LNCaP clone FGC (cell line): ENCODE data around the gene DCDC2C.

Experiments
- DNase-seq: peaks from one replicate; pipeline ENCODE4 v3.0.0-alpha.2; 2011; ENCODE audit warnings: low read depth
- H3K4me3 ChIP-seq: 2 replicates; pipeline ENCODE4 v1.5.1; 2011; ENCODE audit warnings: mild to moderate bottlenecking, low read depth, low read length, control low read depth
- TF ChIP-seq, protein P1 (sequence below): IDR thresholded peaks from 2 replicates; pipeline ENCODE4 v1.5.1; 2012; ENCODE audit warnings: mild to moderate bottlenecking; ENCODE audit not compliant: control insufficient read depth, insufficient read depth; ENCODE audit errors: extremely low read depth

The DCDC2C gene

DNA sequence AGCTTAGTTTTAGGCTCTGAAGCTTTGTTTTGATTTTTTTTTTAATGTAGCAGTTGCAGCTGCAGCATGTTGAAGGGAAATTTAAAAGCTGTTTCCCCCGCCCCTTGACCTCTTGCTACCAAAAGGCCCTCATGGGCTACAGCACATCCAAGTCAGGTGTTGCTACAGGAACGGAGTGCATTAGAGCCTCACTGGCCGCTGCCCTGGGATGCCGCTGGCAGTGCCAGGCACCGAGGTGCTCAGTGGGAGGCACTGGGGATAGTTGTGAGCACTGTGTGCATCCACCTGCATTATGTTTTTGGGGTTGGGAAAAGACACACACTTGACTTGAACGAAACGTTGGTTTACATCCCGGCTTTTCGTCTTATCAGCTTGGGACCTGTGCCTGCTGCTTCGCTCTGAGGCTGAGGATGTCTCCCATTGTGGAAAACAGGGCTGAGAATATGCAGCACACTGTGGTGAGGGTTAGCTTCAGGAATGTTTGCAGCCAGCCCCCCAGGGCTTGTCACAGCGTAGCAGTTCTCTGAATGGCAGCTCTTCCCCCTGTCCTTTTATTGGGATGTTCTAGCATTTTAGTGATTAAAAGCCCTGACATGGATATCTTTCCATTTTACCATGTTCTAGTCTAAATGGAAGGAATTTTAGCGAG is 24.1 kb downstream of the DCDC2C start:
- TF ChIP-seq, protein P1, sequence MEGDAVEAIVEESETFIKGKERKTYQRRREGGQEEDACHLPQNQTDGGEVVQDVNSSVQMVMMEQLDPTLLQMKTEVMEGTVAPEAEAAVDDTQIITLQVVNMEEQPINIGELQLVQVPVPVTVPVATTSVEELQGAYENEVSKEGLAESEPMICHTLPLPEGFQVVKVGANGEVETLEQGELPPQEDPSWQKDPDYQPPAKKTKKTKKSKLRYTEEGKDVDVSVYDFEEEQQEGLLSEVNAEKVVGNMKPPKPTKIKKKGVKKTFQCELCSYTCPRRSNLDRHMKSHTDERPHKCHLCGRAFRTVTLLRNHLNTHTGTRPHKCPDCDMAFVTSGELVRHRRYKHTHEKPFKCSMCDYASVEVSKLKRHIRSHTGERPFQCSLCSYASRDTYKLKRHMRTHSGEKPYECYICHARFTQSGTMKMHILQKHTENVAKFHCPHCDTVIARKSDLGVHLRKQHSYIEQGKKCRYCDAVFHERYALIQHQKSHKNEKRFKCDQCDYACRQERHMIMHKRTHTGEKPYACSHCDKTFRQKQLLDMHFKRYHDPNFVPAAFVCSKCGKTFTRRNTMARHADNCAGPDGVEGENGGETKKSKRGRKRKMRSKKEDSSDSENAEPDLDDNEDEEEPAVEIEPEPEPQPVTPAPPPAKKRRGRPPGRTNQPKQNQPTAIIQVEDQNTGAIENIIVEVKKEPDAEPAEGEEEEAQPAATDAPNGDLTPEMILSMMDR, result no peak
- H3K4me3 ChIP-seq, result no peak overlapping the region
- no peak for DNase-seq

DNA sequence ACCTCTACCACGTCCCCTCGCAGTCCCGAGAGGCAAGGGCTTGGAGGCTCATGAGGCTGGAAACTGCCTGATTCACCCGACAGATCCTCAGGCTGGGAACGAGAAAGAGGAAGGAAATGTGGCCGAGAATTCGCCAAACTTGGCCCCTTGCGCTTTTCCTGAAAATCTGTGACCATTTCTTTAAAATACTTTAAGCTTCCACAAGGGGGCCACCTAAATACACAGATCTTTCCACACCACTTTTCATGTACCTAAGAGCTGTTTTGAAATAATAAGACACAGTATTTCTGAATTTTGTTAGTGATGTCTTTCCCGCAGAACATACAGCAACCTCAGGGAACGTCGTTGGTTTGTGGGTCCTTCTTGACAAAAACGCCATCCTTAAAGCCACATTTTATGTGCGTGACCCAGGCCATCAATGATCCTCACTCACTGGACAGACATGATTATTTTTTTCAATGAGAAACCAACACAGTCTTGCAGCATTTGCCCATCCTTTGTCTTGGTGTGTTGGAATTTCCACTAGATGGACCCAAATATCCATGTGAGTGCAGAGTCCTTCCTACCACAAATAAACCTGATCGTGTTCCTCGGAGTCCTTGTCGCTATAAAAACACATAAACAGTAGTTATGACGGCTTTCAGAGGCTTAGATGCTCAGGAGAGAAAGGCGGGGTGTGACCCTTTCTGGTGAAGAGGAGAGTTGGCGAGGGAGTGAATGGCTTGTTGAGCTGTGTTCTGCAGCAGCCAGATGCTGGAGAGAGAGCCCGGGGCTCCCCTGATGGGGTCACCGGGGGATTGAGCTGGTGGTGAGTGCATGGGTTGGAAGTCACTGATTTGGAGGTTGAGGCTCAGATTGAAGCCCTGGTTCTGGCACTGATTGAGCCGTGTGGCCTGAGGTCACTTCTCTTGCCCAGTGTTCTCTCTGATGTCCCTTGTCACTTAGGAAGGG is 25.0 kb downstream of the DCDC2C start:
- H3K4me3 ChIP-seq, result no peak overlapping the region
- DNase-seq, result peak; percentile 15
- TF ChIP-seq, protein P1, result peak; percentile 42

DNA sequence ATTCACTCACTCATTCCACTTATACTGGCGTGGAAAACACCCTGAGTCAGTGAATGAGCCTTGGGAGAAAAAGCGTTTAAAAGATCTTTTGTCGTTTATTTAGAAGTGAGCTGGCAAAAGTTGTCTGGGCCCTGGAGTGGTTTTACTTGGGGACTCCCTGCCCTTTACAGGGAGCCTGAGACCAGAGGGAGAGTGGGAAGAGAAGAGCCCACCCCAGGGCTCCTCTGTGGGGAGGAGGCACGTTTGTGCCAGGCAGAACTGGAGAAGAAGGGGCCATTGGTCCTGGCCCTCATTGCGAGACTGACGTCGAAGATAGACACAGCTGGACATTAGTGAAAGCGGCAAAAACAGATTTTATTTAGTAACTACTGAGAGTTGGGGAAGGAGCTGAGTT is 25.7 kb downstream of the DCDC2C start:
- H3K4me3 ChIP-seq, result no peak overlapping the region
- DNase-seq, result no peak
- TF ChIP-seq, protein P1, result no peak

DNA sequence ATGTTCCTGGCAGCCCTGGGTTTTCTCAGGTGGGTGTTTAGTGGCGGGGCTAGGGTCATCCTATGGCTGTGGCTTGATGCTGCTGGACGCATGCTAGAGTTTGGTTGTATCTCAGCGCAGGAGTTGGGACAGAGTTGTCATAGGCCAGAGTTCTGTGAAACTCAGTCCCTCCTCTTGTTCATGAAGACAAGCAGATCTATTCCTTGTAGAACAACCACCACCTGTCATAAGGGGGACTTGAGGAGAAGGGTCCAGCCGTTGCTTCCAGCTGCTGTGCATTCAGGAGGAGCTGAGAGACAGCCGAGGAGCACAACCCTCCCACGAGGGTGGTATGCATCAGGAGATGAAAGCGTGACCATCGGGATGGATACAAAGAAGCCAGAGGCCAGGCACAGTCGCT is 26.4 kb downstream of the DCDC2C start:
- no peak for DNase-seq
- TF ChIP-seq, protein P1, result no peak
- H3K4me3 ChIP-seq, result no peak overlapping the region

DNA sequence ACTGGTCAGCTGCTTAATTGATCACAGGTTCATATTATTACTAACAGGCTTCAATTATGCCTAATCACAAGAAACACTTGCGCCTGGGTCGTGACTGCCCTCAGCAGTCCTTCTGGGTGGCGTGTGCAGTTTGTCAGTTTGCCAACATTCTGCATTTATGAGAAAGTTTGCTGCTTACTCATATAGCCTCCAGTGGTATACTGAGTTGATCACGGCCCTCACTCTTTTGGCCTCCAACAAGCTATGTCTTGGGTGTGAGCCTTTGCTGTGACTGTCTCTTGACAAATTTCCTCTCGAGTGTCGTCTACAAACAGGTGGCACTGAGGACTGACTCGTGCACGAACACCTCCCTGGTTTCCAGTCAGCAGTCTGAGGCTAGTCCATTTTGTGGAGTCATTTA is 27.3 kb downstream of the DCDC2C start:
- TF ChIP-seq, protein P1, result no peak
- DNase-seq, result no peak
- no peak overlapping the region for H3K4me3 ChIP-seq

DNA sequence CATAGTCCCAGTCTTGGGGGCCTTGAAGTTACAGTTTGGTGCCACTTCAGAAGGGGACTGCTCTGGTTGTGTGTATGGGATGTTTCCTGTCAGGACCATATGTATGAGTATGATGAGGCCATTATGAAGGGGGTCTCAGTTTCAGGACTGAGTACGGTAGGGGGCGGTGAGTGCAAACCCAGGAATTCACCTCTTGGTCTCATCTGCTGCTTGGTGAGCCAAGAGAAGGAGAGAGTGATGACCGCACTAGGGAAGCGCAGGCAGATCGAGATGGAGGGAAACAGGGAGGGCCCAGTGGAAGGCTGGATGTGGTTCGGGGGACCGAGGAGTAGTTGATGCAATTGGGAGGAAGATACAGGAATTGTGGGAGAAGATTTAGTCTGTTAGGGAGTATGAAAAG is 28.5 kb downstream of the DCDC2C start:
- TF ChIP-seq, protein P1, result no peak
- no peak overlapping the region for H3K4me3 ChIP-seq
- no peak for DNase-seq
